Hematopoietic multipotent progenitor cell treated with erythropoietin and hydrocortisone succinate and interleukin-3 and kit ligand, for 15 days (in vitro differentiated cells): ENCODE data around the gene IQSEC1.

Experiments
- DNase-seq: peaks from one replicate; pipeline ENCODE4 v3.0.0-alpha.2; 2015; ENCODE audit warnings: low spot score

The IQSEC1 gene

DNA sequence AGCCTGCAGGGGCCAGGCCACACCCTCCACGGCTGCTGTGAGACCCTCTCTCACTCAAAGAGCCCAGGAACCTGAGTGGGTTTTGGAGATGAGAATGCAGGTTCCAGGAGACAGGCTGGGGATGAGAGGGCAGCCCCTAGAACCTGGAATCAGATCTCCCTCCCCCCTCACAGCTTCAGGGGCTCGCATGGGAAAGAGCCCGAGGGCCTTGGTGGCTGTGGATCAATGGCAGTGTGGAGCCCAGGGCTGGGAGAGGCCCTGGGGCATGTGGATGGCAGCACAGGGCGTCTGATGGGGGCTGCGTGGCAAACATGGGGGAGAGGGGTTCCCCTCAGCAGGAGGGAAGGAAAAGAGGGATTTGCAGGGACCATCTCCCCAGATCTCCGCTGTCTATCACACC lies 119.0 kb downstream of the IQSEC1 start:
- peak; percentile 33 for DNase-seq

DNA sequence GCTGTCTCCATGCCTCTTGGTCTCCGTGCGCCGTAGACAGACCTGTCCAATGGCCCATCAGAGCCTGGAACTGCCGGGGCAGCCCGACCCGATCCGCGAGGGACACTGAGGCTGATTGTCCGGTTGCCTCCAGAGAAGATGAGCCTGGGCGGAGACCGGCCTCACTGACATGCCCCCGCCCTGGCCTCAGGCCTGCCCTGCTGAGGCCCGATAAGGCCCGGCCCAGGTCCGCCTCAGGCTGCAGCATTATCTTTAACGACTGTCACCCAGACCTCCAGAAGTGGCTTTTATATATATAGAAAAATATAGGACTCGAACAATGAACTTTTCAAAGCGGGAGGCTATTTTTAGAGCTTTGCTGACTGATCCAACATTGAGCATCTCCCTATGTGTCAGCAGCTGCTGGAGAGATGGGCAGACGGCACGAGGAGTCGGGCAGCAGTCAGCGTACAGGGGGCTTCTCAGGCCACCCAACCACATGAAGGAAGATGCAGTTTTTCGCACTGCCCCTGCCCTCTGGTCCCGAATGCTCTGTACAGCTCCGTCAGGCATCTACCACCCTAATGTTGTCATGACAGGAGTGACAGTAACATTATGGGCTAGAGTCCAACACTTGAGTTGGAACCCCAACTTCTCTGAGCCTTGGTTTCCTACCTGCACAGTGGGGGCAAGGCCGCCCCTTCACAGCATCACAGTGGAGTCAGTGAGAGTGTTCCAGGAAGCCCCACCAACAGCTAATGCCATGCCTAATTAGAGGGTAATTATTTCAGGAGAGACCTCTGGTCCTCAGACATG lies 119.8 kb downstream of the IQSEC1 start:
- peak; percentile 93 for DNase-seq

DNA sequence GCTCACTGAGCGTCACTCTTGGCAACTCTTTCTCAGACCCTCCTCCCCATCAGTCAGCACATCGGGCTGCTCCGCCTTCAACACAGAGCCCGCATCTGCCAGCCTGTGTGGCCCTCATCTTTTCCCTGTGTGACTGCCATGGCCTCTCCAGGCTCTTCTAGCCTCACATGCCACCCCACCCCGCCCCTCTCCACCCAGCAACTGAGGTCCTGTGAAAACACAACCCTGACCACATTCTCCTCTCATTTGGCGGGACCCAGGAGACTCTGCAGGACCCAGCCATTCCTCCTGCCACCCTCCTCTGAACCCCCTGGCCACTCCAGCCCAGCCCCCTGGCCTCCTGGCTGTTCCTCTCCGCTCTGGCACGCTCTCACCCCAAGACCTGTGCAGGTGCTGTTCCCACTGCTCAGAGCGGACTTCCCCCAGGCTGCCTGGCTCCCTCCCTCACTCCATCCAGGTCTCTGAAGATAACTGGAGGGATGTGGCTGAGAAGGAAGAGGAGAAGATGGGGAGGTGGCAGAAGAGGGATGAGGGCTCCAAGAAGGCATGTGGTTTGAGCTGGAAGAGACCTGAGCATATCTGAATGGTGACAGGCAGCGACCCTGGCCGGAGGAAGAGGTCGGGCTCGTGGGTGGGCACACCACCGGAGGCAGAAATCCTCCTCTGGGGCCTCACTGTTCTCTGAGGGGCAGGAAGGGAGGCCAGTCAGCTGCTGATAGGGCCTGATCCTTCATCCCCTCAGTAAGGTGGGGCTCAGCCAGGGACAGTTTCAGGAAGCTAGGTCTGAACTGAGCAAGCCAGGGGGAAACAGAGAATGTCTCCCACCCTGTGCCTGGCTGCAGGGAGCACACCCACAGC lies 120.7 kb downstream of the IQSEC1 start:
- peak; percentile 61 for DNase-seq

DNA sequence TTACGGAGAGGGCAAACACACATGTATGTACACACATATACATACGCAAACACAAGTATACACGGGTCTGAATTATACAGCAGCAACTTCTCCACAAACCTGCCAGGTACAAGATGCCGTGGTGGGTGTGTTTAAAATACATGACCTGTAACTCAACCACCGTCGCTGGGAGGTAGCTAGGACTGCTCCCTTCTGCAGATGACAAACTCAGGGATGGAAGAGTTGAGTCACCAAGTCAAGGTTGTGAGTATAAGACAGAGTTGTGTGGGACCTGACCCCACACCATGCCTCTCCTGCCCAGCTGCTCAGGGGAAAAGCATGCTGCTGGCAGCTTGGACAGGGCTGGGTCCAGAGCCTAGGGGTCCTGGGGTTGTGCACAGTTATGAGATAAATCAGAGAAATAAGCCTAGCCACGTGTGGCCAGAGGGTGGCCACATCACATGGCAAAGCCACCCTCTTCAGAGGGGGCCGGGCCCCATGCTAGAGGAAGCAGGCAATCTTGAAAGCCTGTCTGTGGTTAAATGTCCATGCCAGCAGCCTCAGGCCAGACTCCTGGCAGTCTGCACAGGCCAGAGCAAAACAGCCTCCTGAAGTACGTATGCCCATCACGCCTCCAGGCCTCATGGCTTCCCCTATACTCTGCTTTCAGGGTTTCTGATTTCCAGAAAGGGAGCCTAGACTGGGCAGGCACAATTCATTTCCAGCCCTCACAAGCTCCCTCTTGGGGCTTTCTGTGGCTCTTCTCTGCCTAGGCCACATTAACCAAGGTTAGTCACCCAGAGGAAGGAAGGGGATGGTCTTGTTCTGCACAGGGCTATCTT lies 124.1 kb downstream of the IQSEC1 start:
- DNase-seq, result peak; percentile 50

DNA sequence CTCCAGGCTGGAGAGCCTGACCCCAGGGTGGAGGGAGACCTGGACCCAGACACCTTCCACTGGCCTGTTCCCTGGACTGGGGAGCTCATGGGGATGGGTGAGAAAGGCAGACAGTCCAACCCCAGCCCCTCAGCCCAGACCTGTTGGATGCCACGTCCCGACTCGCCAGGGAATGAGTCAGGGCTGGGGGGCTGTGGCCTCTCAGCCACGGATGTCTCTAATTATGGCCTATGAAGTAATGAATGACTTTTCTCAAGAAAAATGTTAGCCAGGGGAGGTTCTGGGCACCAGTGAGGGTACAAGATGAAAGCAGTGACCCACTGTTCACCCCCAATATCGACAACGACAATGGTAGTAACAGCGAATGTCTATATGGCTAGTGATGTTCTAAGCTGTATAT lies 124.9 kb downstream of the IQSEC1 start:
- DNase-seq, result no peak

DNA sequence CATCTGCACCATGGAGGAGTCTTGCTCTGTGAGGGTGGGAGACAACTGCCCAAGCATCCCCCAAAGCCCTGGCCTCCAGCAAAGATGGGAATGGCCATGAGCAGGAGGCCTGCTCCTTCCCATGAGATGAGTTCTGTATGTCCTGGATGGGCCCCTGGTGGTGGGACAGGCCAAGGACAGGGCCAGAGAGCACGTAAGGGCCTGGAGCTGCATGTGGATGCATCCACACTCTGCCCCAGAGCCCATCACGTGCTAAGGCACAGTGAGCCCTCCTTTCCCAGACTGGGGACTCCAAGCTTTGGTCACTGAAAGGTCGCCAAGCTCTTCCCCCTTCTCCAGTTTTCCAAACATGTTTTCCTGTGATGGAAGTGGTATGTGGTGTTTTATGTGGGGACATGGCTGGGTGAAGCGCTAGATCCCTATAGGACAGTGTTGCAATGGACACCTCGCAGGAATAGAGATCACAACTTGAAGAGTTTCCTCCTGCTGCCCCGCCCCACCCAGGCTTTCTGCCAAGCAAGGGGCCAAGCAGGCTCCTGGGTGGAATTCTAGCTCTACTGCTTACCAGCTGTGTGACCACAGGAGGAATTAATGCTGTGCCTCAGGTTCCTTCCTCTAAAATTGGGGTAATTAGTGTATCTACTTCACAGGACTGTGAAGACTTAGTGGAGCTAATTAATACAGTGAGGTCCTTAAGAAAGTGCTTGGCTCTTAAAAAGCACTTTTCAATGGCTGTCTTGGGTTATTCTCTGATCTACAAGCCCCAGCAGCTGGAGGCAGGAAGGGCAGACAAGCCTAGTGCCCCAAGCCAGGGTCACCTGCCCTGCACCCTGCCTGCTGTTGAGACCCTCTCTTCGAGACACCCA lies 125.5 kb downstream of the IQSEC1 start:
- DNase-seq, result peak; percentile 75

DNA sequence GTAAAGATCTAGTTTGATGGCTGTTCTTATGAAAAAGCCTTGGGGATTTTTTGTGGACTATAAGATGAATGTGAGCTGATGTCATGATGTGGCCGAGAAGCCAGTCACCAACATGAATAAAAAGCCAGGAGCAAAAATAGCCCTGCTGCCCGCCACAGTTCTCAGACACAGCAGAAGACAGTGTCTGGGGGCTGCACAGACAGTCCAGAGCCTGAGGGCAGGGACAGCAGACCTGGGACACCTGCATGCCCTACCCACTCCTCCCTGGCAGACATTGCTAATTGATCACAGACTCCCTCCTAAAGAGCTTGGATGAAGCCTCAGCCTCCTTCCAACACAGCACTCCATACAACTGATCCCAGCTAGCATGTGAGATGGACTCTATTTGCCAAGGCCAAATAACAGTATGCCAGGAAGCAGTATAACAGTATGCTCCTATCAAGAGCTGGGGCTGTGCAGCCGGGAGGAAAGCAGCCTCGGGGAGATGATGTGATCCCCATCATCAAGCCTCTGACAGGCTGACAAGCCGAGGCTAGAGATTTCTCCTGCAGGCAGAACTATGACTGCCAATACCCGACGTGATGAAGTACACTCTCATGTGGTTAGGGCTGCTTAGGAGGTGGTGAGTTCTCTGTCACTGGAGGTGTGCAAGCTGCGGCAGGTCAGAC lies 126.4 kb downstream of the IQSEC1 start:
- no peak for DNase-seq

DNA sequence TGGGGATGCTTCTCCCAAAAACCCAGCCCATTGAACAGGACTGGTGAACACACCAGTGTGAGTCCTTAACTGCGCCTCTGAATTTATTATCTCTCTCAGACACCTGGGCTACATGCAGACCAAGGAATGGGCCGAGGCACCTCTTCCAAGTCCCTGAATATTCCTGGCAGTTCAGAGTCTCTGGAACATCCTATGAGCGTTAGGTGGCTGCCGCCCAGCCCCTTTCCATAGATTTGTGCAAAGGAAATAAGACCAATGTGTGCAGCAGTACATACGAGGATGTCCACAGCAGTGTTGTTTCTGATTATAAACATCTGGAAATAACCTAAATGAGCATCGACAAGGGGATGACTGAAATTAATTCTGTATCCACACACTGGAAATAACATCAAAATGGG lies 127.0 kb downstream of the IQSEC1 start:
- DNase-seq, result peak; percentile 59

DNA sequence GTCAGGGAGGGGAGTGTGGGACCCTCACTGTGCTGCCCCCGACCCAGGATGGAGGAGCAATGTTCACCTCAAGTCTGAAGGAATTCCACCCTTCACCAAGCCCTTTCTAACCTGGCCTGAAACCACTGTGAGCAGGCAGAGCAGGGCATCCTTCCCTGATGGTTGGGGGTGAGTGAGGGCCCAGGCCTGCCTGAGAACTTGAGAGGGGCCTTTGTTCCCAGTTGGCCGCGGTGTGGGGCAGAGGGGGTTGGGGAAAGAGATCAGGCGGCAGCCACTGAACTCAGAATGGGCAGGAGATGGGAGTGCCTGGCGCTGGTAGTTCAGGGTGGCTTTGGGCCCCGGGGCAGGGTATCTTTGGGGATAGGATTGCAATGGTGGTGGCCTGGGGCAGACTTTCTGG lies 128.4 kb downstream of the IQSEC1 start:
- no peak for DNase-seq

DNA sequence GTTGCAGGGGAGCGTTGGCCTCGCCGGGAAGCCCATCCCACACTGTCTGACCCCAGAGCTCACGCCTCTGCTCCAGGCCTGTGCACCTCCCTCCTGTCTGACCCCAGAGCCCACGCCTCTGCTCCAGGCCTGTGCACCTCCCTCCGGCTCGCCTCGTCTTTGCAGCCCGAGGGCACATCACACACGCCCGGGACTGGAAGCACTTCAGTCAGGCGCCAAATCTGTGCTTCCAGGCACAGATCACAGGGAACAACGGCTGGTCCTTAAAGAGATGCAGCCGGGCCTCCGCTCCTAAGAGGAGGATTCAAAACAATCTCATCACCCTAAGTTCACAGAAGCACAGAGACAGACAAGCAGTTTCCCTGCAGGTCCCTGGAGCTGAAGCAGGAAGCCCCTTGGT lies 128.8 kb downstream of the IQSEC1 start:
- no peak for DNase-seq

DNA sequence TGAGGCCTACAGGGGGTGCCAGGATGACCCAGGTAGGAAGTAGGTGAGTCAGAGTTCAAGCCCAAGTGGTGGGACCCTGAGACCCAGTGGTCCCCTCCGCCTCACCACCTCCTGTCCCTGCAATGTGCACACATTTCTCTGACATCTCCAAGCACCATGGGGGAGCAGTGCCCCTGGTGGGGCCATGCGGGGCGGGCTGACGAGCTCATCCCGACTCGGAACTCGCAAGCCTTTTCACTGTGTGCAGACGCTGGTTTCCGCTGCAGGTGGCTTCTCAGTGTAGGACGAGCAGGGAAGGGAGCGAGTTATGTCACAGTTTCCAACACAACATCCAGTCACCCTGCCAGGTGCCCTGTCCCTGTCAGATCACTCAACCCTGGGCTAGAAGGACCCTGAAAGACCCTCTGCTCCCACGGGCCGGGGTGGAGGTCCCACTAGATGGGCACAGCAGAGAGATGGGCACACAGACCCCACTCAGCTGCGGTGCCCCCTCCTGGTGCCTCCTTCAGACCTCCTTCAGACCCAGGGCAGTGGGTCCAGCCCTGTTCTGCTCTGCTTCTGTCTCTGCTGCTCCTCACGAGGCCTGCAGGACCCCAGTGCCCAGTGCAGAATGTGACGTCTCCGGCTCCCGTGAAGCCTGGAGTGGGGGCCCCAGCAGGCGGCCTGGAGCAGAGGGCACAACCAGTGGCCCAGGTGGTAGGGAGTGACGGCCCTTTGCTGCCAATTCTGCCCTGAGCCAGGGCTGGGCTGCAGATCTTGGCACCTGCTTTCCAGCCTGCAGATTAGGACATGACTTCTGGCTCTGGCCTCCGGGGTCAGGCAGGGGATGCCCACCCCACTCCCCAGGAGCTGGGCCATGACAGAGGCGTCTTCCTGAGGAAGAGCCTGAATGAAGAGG lies 129.9 kb downstream of the IQSEC1 start:
- no peak for DNase-seq

DNA sequence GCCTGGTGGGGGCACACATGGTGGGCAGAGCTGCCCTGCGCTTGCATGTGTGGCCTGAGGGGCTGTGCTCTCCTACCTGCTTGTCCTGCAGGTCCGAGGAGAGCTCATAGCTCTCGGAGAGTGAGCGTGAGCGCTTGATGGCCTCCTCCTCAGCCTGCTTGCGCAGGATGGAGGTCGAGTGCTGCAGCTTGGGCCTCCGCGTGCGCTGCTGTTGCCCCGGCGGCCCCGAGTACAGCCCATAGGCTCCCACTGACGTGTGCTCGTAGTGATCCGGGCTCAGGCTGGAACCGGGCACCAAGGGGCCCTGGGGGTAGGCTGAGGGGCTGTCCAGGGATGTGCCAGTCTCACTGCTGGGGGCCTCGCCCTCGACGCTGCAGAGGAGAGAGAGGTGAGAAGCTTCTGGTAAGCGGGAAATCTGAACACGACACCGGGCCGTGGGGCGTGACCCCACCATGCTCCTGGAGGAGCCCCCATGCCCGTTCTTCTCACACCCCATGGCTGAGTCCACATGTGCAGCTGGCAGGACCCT lies 131.7 kb downstream of the IQSEC1 start:
- DNase-seq, result no peak

DNA sequence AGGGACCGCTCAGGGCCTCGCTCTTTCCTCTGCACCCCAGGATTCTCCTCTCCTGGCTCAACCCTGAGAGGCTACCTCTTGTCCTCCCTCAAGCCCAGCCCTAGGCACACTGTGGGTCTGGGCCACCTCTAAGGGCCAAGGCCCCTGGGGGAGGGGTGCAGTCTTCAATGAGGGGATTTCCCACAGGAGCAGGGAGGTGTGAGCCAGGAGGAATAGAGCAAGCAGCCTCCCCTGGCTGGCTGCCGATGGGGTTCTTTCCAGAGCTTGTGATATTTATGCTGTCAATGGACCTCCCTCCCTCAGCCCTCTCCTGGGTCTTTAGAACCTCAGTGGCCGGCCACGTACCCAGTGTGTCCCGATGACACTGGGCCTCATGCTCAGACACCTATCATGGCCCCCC lies 132.4 kb downstream of the IQSEC1 start:
- no peak for DNase-seq

DNA sequence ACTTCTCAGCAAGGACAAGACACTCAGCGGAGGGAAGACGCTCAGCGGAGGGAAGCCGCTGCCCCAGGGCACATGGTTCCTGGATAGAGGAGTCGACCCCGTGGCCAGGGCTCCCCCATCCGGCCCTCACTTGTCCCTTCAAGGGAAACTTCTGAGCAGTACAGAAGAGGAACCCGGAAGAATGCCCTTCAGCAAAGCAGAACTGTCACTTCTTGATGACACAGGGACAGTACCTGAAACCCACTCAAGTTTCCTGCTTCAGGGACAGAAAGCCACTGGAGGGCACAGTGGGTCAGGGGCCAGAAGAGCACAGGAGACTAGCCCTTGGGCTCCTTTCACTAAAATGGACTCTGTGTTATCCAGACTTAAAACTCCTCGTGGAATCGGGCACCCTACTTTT lies 134.1 kb downstream of the IQSEC1 start:
- DNase-seq, result no peak

DNA sequence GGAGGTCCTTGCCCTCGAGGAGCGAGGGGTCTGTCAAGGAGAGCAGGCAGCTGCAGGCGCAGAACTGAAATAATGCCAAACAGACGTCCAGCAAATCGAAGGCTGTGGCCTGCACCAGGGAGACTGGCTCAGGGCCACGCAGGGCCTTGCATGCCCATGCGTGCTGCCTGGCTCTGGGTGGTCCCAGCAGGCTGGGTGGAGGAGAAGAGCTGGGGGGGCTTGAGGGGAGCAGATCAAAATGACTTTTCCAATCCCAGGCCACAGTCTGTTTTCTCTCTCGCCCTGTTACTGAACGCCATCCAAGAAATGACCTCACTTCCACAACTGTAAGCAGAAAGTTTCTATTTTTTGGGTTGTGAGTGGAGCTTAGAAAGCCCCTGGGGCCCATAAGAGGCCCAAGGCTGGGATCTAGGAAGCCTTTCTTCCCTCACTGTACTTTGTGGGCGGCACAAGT lies 134.9 kb downstream of the IQSEC1 start:
- no peak for DNase-seq

DNA sequence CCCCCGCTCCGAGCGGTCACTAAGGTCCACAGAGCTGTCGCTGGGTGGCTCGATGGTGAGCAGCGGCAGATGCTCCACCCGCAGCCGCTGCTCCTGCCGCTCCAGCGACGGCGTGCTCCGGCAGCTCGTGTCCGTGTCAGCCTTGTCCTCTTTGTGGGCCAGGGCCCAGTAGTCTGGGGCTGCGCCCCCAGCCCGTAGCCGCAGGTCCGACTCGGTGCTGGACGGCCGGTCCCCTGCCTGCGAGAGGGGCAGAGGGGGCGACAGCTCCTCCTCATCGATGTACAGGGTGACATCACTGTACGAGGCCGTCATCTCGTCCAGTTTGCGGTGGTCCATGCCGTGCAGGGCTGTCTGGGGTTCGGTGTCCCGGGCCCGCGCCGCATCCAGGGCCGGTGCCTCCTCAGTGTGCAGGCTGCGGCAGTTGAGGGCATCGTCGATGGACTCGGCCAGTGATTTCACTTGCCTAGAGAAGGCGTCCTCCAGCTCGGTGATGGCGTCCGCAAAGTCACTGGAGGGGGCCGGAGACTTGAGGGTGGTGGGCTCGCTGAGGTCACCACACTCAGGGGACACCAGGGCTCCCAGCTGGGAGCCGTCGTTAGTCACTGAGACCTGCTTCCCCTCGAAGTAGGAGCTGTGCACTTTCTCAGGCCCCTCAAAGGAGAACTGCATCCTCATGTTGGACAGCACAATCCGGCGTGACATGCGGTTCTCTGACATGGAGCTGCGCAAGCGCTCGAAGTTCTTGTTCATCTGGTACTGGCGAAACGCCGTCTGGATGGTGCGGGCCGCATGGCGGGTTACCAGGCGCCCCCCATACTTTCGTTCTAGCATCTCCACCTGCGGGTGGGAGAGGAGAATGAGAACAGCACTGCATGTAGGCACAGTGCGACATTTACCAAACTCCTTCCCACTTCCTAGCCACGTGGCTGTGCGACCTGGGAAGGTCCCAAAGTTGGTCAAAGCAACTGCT lies 137.1 kb downstream of the IQSEC1 start:
- no peak for DNase-seq

DNA sequence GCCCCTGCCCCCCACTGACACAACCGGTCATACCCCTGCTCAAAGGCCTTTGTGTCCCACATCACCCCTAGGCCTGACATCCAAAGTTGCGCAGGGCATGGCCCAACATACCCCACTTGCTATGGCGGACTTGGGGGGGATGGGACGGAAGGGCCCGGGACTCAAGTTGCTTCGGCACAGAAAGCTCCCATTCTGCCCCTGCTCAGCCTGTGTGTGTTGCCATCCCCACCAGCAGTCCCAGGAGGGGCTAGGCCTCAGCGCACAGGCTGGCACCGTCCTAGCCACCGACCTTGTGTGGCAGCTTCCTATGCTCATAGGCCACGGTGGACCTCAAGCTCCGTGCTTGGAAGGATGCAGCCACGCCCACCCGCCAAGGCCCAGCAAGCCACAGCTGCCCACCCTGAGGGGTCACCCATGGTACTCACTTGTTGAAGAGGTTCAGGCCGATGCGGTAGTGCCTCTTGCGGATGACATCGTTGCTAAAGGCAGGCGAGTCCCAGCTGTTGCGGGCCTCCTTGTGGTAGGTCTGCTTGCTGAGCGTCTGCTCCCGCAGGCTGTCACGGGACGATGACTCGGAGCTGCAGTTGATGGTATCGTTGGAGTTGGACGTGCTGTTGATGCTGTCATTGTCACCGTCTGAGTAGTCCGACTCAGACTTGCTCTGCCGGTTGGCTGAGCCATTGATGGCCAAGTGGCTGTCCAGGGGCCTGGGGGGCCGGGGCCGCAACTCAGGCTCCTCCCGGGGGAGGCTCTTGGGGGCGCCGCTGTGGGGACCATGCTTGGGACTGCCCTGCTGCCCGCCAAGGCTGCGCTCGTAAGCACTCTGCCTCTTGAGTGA lies 138.0 kb downstream of the IQSEC1 start:
- DNase-seq, result no peak
